ENCODE results near the gene DIP2C.
"Not testable (repeated sequence)": the region's sequence is repeated elsewhere in the genome, so short reads cannot be mapped to it uniquely, and the experiment has no call there.

The DIP2C gene

DNA sequence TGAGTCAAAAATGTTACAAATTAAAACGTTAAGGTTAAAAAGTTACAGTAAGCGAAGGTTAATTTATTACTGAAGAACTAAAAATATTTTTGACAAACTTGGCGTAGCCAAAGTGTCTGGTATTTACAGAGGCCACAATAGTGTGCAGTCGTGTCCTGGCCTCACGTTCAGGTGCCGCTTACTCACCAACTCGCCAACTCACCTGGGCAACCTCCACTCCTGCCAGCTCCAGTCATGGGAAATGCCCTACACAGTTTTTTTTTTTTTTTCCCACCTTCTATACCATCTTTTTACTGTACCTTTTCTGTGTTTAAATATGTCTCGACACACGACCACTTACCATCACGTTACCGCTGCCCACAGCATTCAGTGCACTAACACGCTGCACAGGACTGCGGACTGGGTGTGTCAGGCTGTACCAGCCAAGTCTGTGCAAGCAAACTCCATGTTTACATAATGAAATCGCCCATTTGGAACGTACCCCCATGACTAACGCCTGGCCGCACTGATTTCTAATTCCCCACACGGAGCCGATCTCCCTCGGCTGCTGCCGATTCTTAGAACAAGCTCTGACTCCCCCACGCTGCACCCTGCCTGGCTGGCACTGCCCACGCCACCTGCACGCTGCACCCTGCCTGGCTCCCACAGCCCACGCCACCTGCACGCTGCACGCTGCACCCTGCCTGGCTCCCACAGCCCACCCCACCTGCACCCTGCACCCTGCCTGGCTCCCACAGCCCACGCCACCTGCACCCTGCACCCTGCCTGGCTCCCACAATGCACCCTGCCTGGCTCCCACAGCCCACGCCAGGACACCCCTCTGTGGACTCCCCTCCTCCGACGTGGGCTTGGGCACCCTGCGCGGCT lies 351.1 kb downstream of the DIP2C start:
- no peak for DNase-seq

DNA sequence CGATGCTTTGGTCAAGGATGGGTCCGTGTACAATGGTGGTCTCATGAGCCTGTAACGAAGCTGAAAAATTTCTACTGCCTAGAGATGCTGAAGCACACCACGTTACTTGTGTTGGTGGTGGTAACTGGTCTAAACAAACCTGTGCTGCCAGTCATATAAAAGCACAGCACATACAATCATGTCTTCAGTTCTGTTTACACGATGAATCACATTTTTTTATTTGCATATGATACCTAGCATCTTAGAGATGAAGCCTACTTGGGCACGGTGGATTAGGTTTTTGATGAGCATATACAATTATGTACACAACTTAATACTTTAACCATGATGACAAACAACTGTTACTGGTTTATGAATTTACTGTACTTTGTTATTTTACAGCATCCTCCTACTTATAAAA lies 353.2 kb downstream of the DIP2C start:
- no peak for DNase-seq

DNA sequence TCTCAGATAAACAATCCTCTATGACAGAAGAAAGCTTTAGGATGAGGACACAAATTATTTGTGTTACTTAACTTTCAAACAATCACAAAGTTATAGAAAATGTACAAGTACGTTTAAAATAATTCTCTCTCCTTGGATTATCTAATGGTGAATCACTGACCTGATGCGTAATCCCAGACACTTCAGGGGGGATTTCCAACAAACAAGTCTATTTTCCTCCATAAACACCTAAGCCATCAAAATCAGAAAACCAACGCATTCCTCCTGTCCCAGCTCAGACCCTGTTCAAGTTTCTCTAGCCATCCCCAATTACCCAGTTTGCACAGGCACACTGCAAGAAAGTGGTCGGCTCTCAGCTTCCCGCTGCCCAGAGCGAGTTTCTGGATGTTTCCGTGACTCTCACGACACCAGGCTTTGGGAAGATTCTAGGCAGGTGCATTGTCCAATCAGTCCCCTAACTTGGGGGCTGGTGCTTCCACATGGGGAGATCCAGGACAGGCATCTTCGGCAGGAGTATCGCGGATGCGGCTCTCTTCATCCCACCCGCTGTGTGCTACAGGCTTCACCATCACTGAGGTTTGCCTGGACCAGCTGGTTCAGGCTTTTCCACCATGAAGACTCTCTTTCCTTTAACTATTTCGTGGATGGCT lies 354.2 kb downstream of the DIP2C start:
- DNase-seq = no peak

GRCh38 chr10:331186-331585 lies 358.3 kb downstream of the DIP2C start:
- no peak for DNase-seq

DNA sequence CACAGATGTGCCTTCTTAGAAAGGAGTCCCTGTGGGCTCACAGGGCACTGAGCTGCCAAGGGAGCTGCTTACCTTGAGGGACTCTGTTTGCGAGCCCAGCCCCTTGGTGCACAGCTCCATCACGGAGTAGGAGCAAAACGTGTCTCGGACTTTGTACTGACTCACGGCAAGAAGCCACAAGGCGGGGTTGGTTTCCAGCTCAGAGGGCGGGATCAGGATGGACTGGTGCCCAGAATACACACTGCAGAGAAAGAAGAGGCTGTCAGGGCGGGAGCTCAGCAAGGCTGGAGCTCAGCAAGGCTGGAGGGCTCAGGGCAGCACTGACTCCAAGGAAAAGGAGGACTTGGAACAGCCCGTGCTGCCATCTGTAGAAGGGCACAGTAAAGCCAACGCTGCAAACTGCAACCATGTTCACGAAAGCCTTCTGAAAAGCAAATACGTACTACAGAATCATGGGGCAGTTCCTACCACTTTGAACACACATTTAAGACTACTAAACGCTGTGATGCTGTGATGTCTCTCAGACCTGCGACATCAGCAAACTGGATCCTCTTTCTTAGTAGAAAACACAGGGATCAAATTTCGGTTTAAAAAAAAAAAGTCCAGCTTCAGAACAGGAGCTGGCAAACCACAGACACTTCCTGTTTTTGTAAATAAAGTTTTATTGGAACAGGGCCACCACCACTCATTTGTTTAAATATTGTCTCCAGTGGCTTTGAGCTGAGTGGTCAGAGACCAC lies 359.9 kb downstream of the DIP2C start:
- no peak for DNase-seq

GRCh38 chr10:327889-328852 lies 361.3 kb downstream of the DIP2C start:
- DNase-seq = no peak

DNA sequence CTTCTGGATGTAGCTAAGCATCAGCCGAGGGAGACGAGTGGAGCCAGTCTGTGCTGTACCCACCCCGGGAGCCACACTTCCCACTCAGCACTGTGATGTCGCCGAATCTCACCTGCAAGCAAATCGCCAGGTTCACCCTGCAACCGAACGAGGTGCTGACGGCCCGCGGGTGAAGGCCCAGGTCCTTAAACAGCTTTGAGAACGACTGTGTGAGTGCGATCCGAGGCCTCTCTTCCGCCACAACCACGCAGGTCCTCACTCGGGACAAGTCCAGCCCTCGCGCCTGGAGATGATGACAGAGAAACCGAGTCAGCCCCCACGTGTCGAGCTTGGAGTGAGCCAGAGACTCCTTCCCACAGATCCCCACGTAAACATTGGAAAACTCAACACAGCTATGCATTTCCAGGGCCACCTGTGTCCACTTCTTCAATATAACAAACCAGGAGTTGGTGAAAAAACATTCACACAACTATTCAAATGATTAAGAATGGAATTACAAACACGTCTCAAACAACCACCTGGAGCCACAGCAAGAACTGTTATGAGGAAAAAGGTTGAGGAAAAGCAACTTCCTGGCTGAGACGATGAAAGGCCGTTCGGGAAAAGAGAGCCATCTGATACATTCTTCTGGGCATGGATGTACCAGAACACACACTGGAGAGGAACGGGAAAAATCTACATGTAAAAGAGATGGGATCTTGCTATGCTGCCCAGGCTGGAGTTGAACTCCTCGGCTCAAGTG lies 362.4 kb downstream of the DIP2C start:
- DNase-seq = no peak

DNA sequence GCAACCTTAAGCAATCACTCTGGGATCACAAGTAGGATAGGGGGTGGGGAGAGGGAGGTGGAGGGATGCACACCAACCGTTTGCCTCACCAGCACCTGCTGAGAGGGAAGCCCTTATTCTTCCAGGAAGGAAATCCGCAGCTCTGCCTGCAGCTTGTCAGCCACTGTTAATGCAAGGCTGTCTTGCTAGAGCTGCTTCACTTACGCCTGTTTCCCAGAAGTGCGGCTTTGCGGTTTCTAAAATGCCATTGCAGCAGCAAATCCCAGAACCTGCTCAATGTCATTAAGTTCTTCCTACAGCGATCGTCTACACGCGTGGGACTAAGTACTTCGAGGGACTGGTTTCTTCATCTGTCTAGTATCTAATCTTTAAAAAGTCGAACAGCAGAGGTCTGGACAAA lies 363.1 kb downstream of the DIP2C start:
- DNase-seq = no peak

DNA sequence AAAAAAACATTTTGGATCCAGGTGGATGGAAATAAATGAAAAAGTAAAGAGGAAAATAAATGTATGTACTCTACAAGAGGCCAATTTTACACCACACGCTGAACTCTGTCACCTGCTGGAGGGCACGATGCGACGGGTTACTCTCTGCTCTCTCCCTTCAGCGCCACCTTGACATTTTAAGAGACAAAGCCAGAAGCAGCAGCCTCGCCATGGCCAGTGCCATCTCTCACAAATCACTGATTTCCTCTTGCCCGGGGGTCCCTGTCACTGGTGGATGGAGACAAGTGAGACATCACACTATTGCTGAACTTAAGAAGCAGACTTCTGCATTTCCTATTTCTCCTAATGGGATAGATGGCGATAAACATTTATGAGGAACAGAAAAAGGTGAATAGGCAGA lies 364.2 kb downstream of the DIP2C start:
- no peak for DNase-seq

GRCh38 chr10:324593-324992 lies 364.9 kb downstream of the DIP2C start:
- DNase-seq = no peak

GRCh38 chr10:323651-324293 lies 365.7 kb downstream of the DIP2C start:
- no peak for DNase-seq

DNA sequence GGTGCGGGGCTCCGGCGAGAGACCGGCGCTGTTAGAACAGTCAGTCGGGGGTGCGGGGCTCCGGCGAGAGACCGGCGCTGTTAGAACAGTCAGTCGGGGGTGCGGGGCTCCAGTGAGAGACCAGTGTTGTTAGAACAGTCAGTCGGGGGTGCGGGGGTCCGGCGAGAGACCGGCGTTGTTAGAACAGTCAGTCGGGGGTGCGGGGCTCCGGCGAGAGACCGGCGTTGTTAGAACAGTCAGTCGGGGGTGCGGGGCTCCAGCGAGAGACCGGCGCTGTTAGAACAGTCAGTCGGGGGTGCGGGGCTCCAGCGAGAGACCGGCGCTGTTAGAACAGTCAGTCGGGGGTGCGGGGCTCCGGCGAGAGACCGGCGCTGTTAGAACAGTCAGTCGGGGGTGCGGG lies 366.4 kb downstream of the DIP2C start:
- DNase-seq = not testable (repeated sequence)

DNA sequence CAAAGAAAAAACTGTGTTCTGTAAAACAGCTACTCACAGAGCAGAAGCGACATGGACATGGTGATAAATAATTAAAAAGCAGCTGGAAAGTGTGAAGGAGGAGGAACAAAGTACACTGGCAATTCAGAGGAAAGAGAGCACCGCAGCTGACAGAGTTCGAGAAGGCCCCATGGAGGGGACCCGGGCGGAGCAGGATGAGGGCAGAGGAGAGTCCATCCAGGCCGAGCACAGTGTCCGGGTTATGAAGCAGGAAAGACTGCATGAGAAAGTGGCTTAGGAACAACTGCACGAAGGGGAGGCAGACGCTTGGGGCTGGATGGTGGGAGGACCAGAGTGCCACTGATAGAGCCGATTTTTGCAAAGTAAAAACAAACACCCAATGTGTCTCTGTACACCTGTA lies 368.7 kb downstream of the DIP2C start:
- DNase-seq = no peak

DNA sequence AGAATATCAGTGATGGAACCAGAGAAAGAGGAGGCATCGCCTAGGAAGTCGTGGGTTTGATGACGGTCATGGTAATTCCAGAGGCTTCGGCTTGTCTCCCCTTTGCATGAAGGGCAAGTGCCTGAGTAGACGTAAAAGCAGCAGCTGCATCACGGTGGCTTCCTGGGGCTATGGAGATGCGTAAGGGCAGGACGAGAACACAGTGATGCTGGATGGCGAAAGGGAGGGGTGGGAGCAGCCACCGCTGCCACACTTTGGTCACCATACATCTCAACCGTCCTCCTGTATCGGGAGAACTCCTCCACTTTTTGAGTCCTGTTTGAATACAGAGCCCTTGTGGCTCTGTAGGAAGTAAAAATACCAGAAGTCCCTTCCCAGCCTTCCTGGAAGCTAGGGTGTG lies 371.5 kb downstream of the DIP2C start:
- no peak for DNase-seq

DNA sequence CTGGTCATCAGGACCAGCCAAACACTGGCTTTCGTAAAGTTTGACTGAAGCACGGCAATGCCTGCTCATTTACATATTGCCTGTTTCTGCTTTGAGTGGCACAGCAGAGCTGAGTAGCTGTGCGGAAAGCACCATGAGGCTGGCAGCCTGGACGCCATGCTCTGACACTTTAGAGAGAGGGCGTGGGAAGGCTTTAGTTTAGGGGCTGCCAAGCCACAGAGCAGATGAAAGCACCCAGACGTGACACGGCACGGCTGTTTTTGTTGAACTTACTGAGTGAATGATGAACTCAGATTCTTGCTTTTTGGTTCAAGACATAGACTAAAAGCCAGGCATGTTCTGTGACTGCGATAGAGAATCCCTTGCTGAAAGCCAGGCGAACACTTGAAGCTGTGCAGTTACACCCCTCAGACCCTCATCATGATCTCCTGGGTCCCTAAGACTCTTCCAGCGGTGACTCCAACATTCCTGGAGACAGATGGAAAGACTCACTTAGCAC lies 372.1 kb downstream of the DIP2C start:
- no peak for DNase-seq

GRCh38 chr10:316390-316789 lies 373.1 kb downstream of the DIP2C start:
- DNase-seq = no peak

DNA sequence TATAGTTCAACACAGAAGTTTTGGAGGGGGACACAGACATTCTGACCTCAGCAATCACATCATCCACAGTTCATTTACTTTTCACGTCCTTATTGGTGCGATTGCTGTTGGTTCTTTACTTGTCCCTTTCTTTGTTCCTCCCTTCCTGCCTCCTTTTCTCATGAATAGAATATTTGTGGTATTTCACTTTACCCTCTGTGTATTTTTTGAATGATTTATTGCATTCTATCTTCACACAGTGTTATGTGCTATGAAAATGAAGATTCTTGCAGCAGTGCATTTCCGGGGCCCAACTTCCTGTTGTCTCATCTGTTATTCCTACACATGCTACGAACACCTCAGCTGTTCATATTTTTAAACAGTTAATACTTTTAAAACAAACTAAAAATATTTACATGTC lies 374.6 kb downstream of the DIP2C start:
- DNase-seq = no peak

GRCh38 chr10:314381-314780 lies 375.1 kb downstream of the DIP2C start:
- no peak for DNase-seq

DNA sequence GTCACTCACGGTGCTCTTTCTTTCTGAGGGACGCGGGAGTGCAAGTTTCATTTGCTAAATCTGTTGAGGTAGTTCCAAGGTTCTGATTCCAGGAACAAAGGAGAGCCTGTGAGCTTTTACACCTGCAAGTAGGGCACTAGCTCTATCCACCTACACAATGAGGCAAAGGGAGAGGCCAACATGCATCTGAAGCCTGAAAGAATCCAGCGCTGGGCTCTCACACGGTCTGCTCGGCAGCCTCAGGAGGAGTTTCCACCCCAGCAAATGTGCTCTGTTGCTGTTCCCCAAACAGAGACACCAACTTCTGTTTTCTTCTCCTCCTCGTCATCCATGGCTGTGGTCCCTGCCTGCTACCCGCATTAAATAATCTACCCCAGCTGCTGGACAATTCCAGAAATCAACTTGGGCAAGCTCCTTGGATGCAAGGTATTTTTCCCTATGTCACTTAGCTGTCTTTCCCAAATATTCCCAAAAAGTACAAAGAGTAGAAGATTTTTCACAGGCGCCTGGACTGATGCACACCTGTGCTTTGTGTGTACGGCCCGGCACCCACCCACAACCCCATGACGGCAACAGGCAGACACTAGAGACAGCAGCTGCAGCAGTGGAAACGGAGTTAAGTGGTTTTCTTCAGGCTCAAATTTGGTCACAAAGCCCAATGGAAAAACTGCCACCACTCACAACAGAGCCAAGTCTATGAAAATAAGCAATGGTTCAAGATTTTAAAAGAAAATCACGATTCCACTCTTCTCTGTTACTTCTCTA lies 377.4 kb downstream of the DIP2C start:
- no peak for DNase-seq

DNA sequence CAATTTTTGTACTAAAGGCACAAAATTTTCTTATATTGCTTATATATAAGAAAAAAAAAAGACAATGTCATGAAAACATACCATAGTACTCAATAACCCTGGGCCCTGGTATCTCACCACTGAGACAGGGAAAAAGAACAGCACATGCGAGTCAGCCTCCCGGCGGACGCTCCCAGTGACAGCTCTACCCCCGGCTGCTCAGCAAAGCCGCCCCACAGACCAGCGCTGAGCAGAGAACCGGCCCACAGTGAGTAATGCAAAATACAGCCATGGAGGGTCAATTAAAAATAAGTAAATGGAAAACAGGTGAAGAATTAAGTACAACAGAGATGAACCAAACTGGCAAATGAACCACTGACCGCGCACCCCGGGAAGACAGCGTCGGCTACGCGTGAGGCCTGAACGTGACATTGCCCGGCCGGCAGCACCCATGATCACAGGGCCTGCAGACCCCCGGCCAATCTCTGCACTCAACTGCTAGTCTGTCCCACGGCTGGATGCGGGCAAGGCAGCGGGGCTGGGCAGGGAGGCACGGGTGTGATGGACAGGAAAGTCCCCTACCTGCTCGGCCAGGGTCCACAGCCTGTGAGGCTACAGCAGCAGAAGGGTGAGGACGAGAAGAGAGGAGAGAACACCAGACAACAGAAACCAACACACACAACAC lies 378.4 kb downstream of the DIP2C start:
- no peak for DNase-seq
